ENCODE data around the gene HSP90AA1.

Gene HSP90AA1

DNA sequence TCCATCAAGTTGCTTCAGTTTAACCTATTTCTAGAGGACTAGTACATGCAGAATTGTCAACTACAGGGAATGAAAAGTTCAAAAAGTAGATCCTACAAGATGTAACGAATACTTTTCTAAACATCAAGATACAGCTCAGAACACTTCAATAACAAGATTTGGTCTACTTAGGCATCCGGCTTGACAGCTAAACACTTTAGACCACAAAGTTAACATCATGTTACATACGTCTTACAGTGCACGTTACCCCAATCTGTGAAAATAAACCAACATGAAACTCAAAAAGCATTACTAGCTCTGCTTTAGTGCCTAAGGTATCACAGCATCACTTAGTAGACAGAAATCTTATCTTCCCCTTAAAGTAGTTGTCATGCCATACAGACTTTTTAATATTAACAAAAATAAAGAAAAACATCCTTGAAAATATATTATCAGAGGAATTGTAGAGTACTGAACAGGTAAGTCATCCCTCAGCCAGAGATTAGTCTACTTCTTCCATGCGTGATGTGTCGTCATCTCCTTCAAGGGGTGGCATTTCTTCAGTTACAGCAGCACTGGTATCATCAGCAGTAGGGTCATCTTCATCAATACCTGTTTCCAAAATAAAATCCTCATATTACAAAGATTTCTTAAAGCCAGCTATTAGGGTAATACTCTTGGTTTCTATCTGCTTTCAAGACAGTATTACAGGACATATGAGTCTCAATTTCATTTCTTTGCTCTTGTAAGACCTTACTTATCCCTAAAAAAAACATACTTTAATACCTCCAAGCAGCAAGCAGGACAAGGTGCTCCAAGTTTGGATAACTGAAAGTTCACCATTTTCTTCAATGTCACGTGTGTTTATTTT, 5.4 kb downstream of the HSP90AA1 start:
- TF ChIP-seq, protein P1, sequence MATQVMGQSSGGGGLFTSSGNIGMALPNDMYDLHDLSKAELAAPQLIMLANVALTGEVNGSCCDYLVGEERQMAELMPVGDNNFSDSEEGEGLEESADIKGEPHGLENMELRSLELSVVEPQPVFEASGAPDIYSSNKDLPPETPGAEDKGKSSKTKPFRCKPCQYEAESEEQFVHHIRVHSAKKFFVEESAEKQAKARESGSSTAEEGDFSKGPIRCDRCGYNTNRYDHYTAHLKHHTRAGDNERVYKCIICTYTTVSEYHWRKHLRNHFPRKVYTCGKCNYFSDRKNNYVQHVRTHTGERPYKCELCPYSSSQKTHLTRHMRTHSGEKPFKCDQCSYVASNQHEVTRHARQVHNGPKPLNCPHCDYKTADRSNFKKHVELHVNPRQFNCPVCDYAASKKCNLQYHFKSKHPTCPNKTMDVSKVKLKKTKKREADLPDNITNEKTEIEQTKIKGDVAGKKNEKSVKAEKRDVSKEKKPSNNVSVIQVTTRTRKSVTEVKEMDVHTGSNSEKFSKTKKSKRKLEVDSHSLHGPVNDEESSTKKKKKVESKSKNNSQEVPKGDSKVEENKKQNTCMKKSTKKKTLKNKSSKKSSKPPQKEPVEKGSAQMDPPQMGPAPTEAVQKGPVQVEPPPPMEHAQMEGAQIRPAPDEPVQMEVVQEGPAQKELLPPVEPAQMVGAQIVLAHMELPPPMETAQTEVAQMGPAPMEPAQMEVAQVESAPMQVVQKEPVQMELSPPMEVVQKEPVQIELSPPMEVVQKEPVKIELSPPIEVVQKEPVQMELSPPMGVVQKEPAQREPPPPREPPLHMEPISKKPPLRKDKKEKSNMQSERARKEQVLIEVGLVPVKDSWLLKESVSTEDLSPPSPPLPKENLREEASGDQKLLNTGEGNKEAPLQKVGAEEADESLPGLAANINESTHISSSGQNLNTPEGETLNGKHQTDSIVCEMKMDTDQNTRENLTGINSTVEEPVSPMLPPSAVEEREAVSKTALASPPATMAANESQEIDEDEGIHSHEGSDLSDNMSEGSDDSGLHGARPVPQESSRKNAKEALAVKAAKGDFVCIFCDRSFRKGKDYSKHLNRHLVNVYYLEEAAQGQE (IDR thresholded peaks at IDR 0.05; ENCODE audit: low read depth), result no peak
- TF ChIP-seq CREB1 (IDR thresholded peaks at IDR 0.05; ENCODE audit: low read depth) (no peak), TEAD4 (IDR thresholded peaks at IDR 0.05) (no peak), NFIC (IDR thresholded peaks at IDR 0.05) (no peak)

DNA sequence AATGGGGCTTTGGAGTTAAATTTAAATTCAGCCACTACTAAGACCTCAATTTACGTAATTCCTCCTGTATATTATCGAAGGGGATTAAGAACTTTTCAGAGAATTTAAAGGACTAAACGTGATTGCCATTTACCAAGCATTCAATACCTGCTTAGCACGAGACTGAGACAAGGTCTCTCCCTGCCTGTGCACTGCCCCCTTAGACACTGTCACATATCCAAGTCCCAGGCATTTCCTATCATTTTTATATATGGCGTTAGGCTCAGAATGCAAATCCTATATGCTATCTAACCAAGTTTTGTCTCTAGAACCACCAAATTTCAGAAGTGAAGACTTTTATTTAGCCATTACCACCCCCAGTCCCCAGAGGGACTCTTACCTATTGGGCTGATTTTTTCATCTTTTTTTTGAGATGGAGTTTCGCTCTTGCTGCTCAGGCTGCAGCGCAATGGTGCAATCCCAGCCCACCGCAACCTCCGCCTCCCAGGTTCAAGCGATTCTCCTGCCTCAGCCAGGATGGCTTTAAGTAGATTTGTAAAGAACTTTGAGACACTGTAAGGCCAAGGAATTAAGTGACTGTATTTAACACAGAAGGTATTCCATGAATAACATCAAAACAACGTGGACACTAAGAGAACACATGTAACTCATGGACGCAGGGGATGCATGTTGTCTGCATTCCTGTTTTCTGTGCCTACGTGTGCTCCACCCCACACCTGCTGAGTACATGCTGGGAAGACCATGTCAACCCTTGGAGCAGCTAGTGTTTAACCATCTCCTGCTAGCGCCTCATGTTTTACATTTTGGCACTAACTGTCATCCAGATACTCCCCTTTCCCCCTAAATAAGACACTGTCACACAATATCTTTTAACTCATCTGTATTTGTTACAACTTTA, 6.4 kb downstream of the HSP90AA1 start:
- TF ChIP-seq, protein P2, sequence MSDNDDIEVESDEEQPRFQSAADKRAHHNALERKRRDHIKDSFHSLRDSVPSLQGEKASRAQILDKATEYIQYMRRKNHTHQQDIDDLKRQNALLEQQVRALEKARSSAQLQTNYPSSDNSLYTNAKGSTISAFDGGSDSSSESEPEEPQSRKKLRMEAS (IDR thresholded peaks at IDR 0.05), result no peak
- no peak for TF ChIP-seq NFIC (IDR thresholded peaks at IDR 0.05)
- TF ChIP-seq CEBPB (IDR thresholded peaks at IDR 0.05), result no peak
- TF ChIP-seq FOXM1 (IDR thresholded peaks at IDR 0.05; ENCODE audit: borderline replicate concordance, low read depth), result no peak

DNA sequence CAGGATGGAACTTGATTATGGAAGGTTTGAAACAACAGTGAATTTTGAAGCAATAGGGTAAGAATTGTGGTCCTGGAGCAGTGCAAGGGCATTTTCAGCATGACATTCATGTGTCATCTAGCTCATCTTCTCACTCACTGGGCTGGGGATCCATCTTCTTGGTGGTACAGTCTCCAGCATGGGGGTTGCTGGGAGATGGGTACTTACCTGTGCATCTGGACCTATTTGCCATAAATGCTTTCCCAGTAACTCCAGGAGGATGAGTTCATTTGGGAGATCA, 7.2 kb downstream of the HSP90AA1 start:
- TF ChIP-seq, protein P3, sequence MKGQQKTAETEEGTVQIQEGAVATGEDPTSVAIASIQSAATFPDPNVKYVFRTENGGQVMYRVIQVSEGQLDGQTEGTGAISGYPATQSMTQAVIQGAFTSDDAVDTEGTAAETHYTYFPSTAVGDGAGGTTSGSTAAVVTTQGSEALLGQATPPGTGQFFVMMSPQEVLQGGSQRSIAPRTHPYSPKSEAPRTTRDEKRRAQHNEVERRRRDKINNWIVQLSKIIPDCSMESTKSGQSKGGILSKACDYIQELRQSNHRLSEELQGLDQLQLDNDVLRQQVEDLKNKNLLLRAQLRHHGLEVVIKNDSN (IDR thresholded peaks at IDR 0.05), result no peak
- TF ChIP-seq, protein P1 (IDR thresholded peaks at IDR 0.05; ENCODE audit: low read depth), result no peak
- TF ChIP-seq CEBPB (IDR thresholded peaks at IDR 0.05) (no peak), YY1 (IDR thresholded peaks at IDR 0.05; ENCODE audit: low read depth) (no peak), RAD21 (IDR thresholded peaks at IDR 0.05; ENCODE audit: low read depth) (no peak), ZBTB7A (IDR thresholded peaks at IDR 0.05; ENCODE audit: low read depth) (no peak), TCF12 (IDR thresholded peaks at IDR 0.05; ENCODE audit: low read depth) (no peak), TEAD4 (IDR thresholded peaks at IDR 0.05) (no peak), EGR1 (IDR thresholded peaks at IDR 0.05) (no peak), CREB1 (IDR thresholded peaks at IDR 0.05; ENCODE audit: low read depth) (no peak), TAF1 (IDR thresholded peaks at IDR 0.05; ENCODE audit: low read depth) (no peak), FOXM1 (IDR thresholded peaks at IDR 0.05; ENCODE audit: borderline replicate concordance, low read depth) (no peak), EP300 (IDR thresholded peaks at IDR 0.05; ENCODE audit: borderline replicate concordance) (no peak)

DNA sequence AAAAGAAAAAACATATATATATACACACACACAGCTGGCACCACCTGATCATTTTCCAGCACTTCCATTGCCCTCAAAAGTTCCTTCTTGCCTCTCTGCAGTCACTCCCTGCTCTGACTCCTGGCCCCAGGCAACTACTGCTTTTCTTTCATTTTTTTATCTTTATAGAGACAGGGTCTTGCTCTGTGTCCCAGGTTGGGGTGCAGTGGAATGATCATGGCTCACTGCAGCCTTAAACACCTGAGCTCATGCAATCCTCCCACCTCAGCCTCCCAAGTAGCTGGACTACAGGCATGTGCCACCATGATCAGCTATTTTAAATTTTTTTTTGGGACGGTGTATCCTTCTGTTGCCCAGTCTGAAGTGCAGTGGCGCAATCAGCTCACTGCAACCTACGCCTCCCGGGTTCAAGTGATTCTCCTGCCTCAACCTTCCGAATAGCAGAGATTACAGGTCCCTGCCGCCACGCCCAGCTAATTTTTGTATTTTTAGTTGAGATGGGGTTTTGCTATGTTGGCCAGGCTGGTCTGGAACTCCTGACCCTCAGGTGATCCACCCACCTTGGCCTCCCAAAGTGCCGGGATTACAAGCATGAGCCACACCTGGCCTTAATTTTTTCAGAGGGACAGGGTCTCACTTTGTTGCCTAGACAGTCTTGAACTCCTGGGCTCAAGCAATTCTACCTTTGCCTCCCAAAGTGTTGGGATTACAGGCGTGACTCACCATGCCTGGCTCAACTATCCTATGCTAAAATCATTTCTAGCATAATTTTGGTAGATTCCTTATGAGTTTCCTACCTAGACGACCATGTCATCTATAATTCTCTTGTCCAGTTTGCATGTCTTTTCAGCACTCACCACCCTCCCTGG, 7.8 kb downstream of the HSP90AA1 start:
- TF ChIP-seq EP300 (IDR thresholded peaks at IDR 0.05; ENCODE audit: borderline replicate concordance) (no peak), TEAD4 (IDR thresholded peaks at IDR 0.05) (no peak), EGR1 (IDR thresholded peaks at IDR 0.05) (no peak), TCF12 (IDR thresholded peaks at IDR 0.05; ENCODE audit: low read depth) (no peak), TAF1 (IDR thresholded peaks at IDR 0.05; ENCODE audit: low read depth) (no peak), CEBPB (IDR thresholded peaks at IDR 0.05) (no peak), NFIC (IDR thresholded peaks at IDR 0.05) (no peak), CREB1 (IDR thresholded peaks at IDR 0.05; ENCODE audit: low read depth) (no peak), FOXM1 (IDR thresholded peaks at IDR 0.05; ENCODE audit: borderline replicate concordance, low read depth) (no peak)
- TF ChIP-seq, protein P2 (IDR thresholded peaks at IDR 0.05), result no peak
- TF ChIP-seq, protein P1 (IDR thresholded peaks at IDR 0.05; ENCODE audit: low read depth), result no peak
- TF ChIP-seq, protein P3 (IDR thresholded peaks at IDR 0.05), result no peak
